Neural cell (in vitro differentiated cells): ENCODE results near the gene ZBTB44.

Source experiments
- MXI1 ChIP-seq: fragments of 450-650 bp; conservative IDR thresholded peaks from 2 replicates; pipeline ENCODE4 v1.6.1; 2014; ENCODE audit warnings: antibody characterized with exemption, mild to moderate bottlenecking; ENCODE audit not compliant: poor library complexity, severe bottlenecking
- TF ChIP-seq, protein P1 (sequence below): fragments of 450-650 bp; IDR thresholded peaks from 2 replicates; pipeline ENCODE4 v1.5.1; 2014; ENCODE audit warnings: antibody characterized with exemption, mild to moderate bottlenecking, moderate library complexity; ENCODE audit not compliant: poor library complexity, severe bottlenecking

DNA sequence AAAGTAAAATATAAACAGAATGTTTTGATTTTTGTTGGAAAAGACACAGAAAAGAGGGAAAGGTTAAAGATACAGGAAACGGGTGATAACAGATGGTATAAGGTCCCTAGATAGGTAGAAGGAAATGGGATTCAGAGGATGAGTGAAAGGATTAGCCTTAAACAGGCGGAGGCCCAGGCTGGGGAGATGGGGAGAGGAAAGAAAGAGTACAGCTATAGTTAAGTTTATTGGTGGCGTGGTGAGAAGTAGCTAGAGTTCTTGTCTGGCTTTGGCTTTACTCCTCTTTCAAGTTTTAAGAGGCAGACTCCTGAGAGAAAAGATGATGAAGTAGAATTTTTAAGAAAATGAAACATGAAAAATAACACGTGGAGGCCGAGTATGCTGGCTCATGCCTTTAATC, 13.7 kb downstream of the ZBTB44 start:
- TF ChIP-seq, protein P1, sequence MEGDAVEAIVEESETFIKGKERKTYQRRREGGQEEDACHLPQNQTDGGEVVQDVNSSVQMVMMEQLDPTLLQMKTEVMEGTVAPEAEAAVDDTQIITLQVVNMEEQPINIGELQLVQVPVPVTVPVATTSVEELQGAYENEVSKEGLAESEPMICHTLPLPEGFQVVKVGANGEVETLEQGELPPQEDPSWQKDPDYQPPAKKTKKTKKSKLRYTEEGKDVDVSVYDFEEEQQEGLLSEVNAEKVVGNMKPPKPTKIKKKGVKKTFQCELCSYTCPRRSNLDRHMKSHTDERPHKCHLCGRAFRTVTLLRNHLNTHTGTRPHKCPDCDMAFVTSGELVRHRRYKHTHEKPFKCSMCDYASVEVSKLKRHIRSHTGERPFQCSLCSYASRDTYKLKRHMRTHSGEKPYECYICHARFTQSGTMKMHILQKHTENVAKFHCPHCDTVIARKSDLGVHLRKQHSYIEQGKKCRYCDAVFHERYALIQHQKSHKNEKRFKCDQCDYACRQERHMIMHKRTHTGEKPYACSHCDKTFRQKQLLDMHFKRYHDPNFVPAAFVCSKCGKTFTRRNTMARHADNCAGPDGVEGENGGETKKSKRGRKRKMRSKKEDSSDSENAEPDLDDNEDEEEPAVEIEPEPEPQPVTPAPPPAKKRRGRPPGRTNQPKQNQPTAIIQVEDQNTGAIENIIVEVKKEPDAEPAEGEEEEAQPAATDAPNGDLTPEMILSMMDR, result no peak
- TF ChIP-seq MXI1, result no peak
